Activated CD8-positive, alpha-beta memory T cell treated with anti-CD3 and anti-CD28 coated beads for 48 hours (primary cell): ENCODE data around the gene ZNF148.

Source experiments
- DNase-seq, 3 experiments: peaks; one replicate each; pipeline ENCODE4 v3.0.0-alpha.2; 2020; ENCODE audit warnings: low read depth in 2 of 3, low spot score in 2 of 3

ZNF148 gene

DNA sequence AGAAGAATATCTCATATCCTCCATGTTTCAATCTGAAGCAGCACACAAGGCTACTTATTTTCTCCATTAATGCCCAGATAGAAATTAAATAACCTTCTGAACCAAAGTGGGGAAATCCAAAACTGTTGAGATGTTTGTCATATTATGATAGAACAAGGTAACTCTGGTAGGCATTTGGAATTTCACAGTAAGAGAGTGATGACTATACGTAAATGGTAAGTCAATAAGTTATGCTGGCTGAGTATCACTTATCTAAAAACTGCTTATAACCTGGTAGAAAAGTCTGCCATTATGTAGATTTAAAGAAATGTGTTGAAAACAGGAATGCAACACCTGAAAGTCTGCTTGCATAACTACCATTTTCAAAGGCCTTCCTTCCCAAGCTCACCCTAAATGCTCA is 145.4 kb downstream of the ZNF148 start:
- no peak for DNase-seq

GRCh38 chr3:125229168-125229567 is 146.0 kb downstream of the ZNF148 start:
- DNase-seq, result no peak

GRCh38 chr3:125221831-125222230 is 153.3 kb downstream of the ZNF148 start:
- no peak for DNase-seq

GRCh38 chr3:125220727-125221429 is 154.2 kb downstream of the ZNF148 start:
- DNase-seq, result no peak

DNA sequence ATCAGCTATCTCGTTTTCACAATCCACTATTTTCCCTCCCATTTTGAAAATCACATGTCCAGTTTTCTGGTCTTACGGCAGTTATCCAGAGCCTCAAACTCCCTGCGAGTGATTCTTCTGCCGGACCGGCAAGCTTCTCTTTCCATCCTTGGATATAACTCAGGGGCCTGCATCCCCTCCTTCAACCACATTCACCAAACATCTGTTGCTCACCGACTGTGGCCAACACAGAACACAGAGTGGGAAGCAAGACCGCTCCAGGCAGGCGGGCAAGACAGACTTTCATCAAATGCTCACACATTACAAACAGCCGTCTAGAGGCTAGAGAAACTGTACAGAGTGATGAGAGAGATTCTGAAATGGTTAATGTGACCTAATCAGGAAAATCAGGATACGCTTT is 154.9 kb downstream of the ZNF148 start:
- no peak for DNase-seq

GRCh38 chr3:125219261-125219701 is 155.8 kb downstream of the ZNF148 start:
- DNase-seq, result no peak

DNA sequence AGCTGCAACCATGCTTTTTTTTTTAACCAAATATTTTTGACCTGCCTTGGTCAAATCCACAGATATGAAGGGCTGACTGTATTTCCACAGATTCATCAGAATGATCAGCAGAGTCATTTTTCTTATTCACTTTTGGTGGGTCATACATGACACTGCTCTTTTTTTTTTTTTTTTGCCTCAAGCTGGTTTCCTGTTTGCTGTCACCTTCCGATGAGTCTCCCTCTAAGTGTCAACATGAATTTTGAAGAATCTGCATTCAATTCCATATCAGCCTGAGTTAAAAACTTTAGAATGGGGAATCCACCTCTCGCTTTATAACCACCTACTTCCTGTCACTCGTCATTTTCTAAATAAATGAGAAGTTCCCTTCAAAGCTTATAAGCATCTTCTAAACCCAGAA is 160.4 kb downstream of the ZNF148 start:
- no peak for DNase-seq

DNA sequence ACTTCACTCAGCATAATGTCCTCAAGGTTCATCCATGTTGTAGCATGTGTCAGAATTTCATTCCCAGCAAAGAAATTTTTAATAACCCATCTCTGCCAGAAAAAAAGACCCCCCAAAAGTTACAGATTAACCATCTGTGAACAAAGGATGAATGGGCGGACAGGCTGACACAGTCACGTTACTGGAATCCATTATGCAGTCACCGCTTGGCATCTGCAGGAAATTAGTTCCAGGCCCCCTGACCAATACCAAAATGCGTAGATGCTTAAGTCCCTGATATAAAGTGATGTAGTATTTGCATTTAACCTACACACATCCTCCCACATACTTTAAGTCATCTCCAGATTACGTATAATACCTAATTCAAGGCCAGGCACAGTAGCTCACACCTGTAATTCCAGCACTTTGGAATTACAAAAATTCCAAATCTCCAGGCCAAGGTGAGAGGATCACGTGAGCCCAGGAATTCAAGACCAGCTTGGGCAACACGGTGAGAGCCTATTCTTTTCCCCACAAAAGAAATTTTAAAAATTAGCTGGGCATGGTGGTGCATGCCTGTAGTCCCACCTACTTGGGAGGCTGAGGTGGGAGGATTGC is 161.1 kb downstream of the ZNF148 start:
- no peak for DNase-seq

DNA sequence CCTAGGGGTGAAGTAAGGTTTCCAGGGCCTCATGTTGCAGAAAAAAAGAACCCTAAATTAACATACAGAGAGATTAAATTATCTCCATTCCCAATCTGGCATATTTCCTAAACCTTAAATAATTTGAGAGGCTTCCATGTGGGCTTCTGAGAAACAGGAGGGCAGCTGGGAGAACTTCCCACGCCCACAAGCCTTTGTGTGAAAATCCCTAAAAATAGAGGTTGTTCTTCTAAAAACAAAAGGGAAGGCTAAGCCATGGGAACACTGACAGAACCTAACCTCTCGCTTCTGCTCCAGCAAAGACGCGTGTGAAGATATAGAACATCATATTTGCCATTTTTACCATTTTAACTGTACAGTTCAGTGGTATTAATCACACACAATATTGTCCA is 161.8 kb downstream of the ZNF148 start:
- no peak for DNase-seq

- DNase-seq, result no peak
These were observed 162.4 kb downstream of the ZNF148 start, which contains the start of gene SLC12A8 for GRCh38 chr3:125212509-125213363. SLC12A8 (minus strand) TSS chr3:125212748; CDS start chr3:125211349, 1,399 bp downstream.

GRCh38 chr3:125212091-125212508 is 163.0 kb downstream of the ZNF148 start:
- no peak for DNase-seq

DNA sequence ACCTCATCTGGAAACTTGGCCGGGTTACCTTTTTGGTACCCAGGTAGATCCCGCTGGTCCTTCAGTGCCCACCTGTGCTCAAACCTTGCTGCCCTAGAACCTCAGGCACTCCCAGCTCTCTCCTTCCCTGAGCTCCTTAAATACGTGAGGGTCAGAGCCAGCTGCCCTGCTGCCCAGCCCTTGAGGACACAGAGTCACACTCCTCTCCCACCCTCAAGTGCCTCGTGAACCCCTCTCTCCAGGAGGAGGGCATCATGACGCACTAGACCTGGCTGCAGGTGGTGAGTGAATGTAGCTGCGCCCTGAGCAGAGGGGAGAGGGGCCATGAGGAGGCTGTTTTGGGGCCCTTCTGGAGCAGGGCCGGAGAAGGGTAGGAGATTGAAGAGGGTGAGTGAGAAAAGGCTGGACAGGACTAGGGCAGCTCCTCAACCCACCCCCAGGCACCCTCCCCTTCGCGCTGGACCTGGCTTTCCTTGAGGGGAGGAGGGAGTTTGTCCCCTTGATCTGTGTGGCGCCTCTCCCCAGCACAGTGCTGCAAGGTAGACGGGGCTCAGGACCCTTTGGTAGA is 163.5 kb downstream of the ZNF148 start:
- DNase-seq, result no peak

GRCh38 chr3:125207949-125208568 is 167.1 kb downstream of the ZNF148 start:
- DNase-seq, result no peak

DNA sequence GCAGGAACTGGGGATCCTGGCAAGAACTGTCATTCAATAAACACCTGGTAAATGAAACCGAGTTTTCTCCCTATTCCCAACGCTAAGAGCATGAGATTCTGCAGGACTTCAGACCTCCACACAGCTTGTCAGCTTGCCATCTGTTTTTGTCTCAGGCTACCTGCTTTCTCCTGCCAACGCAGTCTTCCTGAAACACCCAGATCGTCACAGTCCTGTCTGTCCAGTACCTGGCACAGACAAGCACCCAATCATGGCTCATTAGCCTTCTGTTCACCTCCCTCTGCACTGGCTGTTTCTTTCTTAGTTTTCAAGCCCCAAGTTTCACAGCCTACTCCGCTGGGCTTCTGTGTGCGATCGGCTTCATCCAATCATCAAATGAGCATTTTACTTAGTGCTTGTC is 167.6 kb downstream of the ZNF148 start:
- no peak for DNase-seq

DNA sequence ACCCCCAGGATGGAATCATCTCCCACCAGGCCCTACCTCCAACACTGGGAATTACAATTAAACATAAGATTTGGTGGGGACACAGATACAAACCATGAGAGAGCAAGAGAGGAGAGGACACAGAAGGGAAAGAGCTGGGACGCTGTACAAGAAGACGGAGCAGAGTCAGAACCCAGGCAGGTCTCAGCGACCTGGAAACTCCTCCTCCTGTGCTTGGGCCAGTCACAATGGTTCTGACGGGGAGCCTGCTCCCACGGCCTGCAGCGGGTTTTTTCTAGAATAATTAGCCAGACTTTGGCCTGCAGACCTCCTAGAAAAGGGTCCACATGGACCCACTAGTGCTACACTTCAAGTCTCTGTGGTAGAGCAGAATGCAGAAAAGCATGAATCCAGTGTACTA is 168.2 kb downstream of the ZNF148 start:
- DNase-seq, result no peak

GRCh38 chr3:125203731-125204130 is 171.4 kb downstream of the ZNF148 start:
- no peak for DNase-seq

GRCh38 chr3:125202197-125202596 is 172.9 kb downstream of the ZNF148 start:
- DNase-seq, result no peak

DNA sequence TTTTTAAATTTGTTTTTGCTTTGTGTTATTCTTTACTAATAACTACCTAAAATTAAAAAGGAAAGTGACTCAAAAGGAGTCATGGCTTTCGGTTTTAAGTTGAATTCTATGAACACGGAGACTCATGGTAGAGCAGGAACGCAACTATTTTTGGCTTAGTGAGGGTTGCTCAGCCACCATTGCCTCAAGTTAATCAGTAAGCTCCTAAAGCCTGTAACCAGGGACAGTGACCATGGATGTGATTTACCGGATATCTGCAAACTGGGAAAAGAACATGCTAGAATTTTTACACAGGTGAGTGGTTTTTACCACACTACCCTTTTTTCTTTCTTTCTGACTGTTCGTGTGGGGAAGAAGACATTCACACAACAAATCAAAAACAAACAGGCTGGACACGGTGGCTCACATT is 174.4 kb downstream of the ZNF148 start:
- no peak for DNase-seq

- DNase-seq, result no peak
These were observed 180.1 kb downstream of the ZNF148 start for GRCh38 chr3:125194849-125195601.

DNA sequence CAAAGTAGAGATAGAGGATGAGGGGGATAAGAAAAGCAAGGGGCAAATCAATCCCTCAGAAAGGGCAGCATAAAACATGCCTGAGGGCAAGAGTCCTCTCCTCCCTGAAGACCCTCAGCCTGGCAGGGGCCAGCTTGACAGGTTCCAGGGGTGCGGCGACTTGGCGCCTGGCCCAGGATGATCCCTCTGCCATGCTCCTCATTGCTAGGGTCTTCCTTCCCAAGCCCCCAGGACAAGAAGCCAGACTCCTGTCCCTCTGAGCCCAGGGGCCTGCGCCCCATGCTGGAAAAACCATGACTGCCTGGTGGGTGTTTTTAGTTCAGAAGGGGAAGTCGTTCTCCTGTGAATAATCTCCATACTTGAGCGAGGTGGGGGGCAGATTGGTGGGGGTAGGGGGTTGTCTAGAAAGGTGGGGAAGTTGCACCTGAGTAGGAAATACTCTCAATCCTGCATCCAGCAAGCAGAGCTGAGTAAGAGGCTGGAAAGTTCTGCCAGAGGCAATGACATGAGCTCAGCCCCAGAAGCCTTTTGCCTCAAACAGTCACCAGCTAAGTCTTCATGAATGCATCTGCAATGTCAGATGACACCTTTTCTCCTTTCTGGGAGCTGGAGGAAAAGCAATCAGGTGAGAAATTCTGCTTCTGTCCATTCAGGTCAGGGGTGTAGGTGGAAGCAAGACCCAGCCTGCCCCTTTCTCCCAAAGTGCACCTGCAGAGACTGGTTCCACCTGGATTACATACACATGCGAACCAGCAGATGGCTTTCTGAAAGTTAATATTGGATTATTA is 180.9 kb downstream of the ZNF148 start:
- no peak for DNase-seq
